Measurements from ENCODE around the gene SDCBP2.

DNA sequence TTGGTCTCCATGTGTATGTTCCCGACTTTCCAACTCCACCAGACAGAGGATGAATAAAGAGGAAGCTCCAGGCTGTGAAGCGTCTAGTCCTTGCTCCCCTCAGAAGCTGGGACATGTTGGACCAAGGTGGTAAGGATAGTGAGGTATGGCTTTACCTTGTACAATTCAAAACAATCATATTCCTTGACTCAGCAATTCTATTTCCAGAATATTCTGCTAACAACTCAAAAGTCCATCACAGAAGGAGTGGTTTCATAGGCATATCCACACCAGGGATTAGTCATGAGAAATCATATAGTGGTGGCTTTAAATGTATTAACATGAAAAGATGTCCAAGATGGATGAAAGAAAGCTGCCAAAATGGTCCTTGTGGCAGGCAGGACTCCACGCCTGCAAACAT lies 44.1 kb upstream of the SDCBP2 start:
- TF ChIP-seq, protein P1, sequence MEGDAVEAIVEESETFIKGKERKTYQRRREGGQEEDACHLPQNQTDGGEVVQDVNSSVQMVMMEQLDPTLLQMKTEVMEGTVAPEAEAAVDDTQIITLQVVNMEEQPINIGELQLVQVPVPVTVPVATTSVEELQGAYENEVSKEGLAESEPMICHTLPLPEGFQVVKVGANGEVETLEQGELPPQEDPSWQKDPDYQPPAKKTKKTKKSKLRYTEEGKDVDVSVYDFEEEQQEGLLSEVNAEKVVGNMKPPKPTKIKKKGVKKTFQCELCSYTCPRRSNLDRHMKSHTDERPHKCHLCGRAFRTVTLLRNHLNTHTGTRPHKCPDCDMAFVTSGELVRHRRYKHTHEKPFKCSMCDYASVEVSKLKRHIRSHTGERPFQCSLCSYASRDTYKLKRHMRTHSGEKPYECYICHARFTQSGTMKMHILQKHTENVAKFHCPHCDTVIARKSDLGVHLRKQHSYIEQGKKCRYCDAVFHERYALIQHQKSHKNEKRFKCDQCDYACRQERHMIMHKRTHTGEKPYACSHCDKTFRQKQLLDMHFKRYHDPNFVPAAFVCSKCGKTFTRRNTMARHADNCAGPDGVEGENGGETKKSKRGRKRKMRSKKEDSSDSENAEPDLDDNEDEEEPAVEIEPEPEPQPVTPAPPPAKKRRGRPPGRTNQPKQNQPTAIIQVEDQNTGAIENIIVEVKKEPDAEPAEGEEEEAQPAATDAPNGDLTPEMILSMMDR (conservative IDR thresholded peaks at IDR 0.05; ENCODE audit: low read depth in 2 of 2), result no peak
- TF ChIP-seq ZNF114 (CRISPR knock-in tag; IDR thresholded peaks at IDR 0.05) (no peak), POLR2AphosphoS5 (IDR thresholded peaks at IDR 0.05; ENCODE audit: low read depth) (no peak), CREB1 (CRISPR knock-in tag; IDR thresholded peaks at IDR 0.05; ENCODE audit: low read depth) (no peak), EZH2phosphoT487 (IDR thresholded peaks at IDR 0.05; ENCODE audit: unreplicated experiment) (no peak), NANOG (IDR thresholded peaks at IDR 0.05; ENCODE audit: borderline replicate concordance) (no peak), EZH2 (IDR thresholded peaks at IDR 0.05; ENCODE audit: low read depth, unreplicated experiment) (no peak)
- TF ChIP-seq, protein P2, sequence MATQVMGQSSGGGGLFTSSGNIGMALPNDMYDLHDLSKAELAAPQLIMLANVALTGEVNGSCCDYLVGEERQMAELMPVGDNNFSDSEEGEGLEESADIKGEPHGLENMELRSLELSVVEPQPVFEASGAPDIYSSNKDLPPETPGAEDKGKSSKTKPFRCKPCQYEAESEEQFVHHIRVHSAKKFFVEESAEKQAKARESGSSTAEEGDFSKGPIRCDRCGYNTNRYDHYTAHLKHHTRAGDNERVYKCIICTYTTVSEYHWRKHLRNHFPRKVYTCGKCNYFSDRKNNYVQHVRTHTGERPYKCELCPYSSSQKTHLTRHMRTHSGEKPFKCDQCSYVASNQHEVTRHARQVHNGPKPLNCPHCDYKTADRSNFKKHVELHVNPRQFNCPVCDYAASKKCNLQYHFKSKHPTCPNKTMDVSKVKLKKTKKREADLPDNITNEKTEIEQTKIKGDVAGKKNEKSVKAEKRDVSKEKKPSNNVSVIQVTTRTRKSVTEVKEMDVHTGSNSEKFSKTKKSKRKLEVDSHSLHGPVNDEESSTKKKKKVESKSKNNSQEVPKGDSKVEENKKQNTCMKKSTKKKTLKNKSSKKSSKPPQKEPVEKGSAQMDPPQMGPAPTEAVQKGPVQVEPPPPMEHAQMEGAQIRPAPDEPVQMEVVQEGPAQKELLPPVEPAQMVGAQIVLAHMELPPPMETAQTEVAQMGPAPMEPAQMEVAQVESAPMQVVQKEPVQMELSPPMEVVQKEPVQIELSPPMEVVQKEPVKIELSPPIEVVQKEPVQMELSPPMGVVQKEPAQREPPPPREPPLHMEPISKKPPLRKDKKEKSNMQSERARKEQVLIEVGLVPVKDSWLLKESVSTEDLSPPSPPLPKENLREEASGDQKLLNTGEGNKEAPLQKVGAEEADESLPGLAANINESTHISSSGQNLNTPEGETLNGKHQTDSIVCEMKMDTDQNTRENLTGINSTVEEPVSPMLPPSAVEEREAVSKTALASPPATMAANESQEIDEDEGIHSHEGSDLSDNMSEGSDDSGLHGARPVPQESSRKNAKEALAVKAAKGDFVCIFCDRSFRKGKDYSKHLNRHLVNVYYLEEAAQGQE (IDR thresholded peaks at IDR 0.05; ENCODE audit: unreplicated experiment), result no peak

Measured in GM23338 (cell line).